HG03521 (cell line): ENCODE data around the gene OXT.
"Not testable (repeated sequence)": the region's sequence is repeated elsewhere in the genome, so short reads cannot be mapped to it uniquely, and the experiment has no call there.

ENCODE experiments used
- ATAC-seq: cut with Tn5 transposase; IDR thresholded peaks from one replicate; pipeline ENCODE4 v1.9.1; 2021; ENCODE audit warnings: mild to moderate bottlenecking, moderate library complexity; ENCODE audit not compliant: unreplicated experiment

Gene OXT

GRCh38 chr20:3071610-3072529 lies at the start of gene OXT:
TSS of gene OXT (plus strand) at chr20:3071620. CDS start at chr20:3071656, 36 bp downstream.
- no peak for ATAC-seq

GRCh38 chr20:3021777-3022176 lies 49.6 kb upstream of the OXT start:
- no peak for ATAC-seq

DNA sequence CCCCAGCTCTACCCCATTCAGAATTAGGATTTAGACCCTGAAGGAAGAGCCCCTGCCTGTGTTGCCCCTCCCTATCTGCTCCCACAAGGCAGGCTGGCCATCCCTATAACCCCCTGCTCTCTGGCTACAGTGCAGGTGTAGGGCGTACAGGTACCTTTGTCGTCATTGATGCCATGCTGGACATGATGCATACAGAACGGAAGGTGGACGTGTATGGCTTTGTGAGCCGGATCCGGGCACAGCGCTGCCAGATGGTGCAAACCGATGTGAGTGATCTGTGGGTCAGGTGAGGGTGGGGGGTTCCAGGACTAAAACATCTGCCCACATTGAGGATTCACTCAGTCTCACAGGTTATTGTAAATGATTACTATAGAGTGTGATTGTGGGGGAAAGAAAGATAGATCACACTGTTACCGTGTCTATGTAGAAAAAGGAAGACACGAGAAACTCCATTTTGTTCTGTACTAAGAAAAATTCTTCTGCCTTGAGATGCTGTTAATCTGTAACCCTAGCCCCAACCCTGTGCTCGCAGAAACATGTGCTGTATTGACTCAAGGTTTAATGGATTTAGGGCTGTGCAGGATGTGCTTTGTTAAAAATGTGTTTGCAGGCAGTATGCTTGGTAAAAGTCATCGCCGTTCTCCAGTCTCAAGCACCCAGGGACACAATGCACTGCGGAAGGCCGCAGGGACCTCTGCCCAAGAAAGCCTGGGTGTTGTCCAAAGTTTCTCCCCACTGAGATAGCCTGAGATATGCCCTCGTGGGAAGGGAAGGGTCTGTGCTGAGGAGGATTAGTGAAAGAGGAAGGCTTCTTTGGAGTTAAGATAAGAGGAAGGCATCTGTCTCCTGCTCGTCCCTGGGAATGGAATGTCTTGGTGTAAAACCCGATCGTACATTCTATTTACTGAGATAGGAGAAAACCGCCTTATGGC lies 48.6 kb upstream of the OXT start:
- not testable (repeated sequence) for ATAC-seq

- no peak for ATAC-seq
These were observed 43.4 kb upstream of the OXT start for GRCh38 chr20:3027987-3028386.

- ATAC-seq, result no peak
These were observed 39.8 kb upstream of the OXT start for GRCh38 chr20:3031524-3032147.

DNA sequence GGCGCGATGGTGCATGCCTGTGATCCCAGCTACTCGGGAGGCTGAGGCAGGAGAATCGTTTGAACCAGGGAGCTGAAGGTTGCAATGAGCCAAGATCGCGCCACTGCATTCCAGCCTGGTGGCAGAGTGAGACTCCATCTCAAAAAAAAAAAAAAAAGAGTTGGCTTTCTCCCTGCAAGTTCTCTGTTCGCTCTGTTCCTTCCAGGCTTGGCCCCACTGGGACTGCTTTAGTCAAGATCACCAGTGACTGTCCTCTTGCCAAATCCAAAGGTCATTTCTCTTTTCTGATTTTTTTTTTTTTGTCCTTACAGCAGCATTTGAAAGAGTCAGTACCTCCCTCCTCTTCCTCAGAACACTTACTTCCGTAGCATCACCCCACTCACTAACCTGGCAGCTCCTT lies 38.8 kb upstream of the OXT start:
- ATAC-seq, result no peak

- ATAC-seq, result no peak
These were observed 33.8 kb upstream of the OXT start for GRCh38 chr20:3037654-3038053.

GRCh38 chr20:3038454-3038853 lies 33.0 kb upstream of the OXT start:
- ATAC-seq, result no peak

- ATAC-seq, result no peak
These were observed 32.0 kb upstream of the OXT start for GRCh38 chr20:3039426-3039825.

- ATAC-seq, result no peak
These were observed 31.3 kb upstream of the OXT start for GRCh38 chr20:3040086-3040485.

- no peak for ATAC-seq
These were observed 29.5 kb upstream of the OXT start for GRCh38 chr20:3041854-3042409.

DNA sequence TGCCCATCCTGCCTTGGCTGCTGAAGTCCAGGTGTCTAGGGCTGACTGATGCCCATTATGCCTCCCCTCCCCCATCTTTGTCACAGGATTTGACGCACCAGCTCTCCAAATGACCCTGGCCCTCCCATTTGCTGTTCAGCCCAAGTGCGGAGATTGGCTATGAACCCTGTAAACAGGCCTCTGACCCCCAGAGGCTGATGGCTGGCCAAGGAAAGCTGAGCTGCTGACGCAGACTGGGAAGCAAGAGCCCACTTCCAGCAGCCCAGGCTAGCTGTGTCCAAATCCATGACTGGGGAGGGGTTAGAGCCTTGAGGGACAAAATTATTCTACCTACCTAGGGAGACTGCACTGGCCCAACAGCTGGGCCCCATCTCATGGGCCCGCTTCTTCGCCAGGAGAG lies 28.8 kb upstream of the OXT start:
- no peak for ATAC-seq

DNA sequence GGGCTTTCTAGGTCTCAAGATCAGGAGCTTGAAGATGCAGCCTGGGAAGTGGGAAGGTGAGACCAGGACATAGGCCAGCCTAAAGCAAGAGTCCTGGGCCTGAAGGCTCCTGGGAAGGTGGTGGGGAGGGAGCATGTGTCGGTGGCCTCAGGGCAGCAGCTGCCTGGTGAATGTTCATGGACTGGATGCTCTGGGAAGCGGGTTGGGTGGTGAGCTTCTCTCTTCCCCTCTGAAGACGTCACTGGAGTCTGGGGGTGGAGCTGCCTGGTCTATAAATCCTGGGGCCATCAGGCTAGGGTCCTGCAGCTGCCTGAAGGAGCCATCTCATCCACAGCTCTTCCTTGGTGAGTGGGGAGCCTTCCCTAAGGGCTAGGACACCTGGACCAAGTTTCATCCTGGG lies 28.1 kb upstream of the OXT start, which contains the start of gene GNRH2:
GNRH2 (plus strand) TSS at position 301 of the 400 bp plus-strand sequence. CDS start 793 bp downstream, outside the sequence.
- ATAC-seq, result no peak

DNA sequence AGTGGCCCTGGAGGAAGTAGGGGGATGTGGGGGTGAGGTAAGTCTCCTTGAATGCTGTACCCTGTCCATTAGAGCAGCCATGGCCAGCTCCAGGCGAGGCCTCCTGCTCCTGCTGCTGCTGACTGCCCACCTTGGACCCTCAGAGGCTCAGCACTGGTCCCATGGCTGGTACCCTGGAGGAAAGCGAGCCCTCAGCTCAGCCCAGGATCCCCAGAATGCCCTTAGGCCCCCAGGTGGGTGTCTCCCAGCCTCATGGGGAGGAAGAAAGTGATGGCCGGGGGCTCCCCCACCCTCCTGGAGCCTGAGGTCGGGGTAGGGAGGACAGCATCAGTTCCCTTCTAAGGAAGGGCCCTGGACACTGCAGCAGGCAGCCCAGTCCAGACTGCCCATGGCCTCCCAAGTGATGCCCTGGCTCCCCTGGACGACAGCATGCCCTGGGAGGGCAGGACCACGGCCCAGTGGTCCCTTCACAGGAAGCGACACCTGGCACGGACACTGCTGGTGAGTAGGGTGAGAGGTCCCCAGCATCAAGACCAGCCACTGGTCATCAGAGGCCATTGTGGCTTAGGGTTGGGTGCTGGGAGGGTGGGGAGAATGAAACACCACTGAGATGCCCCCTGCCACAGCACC lies 27.0 kb upstream of the OXT start:
- ATAC-seq, result no peak

DNA sequence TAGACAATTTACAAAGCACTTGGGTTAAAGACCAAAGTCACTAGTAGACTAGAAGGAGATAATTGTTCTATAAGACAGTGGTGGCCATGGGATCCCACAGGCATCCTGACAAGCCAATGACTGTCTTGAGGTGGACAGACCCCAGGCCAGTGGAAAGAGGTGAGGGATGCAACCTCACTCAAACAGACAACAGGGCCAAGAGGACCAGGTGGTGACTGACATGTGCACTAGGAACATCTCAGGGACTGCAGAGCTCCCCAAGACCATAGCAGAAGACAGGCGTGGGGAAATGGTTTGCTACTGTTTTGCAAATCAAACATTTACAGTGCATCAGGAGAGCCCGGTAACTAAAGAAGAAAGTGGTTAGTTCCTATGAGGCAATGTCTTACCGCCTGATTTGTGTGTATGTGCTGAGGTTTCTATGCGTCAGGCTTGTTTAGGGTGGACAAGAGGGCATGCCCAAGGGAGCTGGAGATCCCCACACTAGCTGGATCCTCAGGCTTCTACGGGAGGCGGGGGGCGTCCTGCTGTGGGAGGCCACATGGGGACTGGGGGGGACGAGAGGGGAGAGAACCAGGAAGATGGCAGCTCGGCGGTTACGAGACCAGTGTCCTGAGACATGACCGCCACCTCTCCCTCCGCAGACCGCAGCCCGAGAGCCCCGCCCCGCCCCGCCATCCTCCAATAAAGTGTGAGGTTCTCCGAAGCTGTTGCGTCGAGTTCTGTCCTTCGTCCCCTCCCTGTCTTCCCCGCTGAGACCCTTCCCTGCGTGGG lies 26.2 kb upstream of the OXT start:
- peak; percentile 34 for ATAC-seq

DNA sequence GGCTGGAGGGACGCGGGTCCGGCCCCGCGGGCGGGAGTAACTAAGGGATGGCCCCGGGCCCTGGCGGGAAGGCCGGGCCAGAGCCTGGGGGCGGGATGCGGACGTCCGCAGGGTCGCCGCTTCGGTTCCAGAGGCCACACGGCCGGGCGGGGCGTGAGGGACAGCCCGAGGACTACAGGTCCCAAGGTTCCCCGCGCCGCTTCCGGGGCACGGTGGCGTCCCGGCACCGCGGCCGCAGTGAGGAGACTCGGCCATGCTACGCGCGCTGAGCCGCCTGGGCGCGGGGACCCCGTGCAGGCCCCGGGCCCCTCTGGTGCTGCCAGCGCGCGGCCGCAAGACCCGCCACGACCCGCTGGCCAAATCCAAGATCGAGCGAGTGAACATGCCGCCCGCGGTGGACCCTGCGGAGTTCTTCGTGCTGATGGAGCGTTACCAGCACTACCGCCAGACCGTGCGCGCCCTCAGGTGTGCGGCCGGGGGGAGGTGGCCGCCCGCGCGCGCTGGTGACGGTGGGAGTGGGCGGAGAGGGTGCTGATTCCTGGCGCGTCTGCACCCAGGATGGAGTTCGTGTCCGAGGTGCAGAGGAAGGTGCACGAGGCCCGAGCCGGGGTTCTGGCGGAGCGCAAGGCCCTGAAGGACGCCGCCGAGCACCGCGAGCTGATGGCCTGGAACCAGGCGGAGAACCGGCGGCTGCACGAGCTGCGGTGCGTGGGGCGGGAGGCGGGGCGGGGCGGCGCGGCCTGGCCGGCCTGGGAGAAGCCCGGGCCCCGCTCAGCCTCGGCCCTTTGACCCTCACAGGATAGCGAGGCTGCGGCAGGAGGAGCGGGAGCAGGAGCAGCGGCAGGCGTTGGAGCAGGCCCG lies 25.4 kb upstream of the OXT start, which contains the start of gene MRPS26:
MRPS26 (plus strand) TSS at position 237 of the 861 bp plus-strand sequence; CDS start at position 254, 17 bp downstream.
- peak; percentile 85 for ATAC-seq

DNA sequence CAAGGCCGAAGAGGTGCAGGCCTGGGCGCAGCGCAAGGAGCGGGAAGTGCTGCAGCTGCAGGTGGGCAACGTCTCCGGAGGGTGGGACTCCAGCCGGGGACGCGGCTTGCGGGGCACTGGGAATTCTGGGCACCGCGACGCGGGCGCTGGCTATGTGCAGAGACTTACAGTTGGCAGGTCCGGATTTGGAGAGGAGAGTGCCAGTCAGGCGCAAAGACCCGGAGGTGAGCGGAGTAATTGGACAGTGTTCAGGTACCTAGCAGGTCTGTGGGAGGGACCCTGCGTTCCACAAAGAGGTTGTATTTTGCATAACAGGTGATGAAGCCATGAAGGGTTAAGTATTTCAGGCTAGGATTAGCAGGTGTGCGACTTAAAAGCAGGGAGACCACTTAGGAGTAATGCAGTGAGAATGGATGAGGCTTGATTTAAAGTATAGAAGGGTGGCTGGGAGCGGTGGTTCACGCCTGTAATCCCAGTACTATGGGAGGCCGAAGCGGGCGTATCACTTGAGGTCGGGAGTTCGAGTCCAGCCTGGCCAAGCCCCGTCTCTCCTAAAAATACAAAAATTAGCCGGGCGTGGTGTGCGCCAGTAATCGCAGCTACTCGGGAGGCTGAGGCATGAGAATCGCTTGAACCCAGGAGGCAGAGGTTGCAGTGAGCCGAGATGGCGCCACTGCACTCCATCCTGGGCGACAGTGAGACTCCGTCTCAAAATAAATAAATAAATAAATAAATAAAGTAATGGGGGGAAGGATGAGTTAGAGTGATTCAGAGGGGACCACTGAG lies 24.6 kb upstream of the OXT start:
- ATAC-seq, result no peak
